Upper lobe of left lung (tissue), 6 donors: ENCODE results near the gene RGS7. TPM values are rescaled to one million over a fixed set of nuclear protein-coding genes. Genes with fewer than 3 reads are reported as not detected.

Source experiments
- ATAC-seq, 2 donors: fragments of 200-7000 bp; cut with Tn5 transposase; one replicate each; pipeline ENCODE4 v1.9.1; 2022; ENCODE audit warnings: mild to moderate bottlenecking in 2 of 2, moderate library complexity in 2 of 2; ENCODE audit not compliant: low FRiP score in 2 of 2
- DNase-seq, 2 donors: peaks; one replicate each; pipeline ENCODE4 v3.0.0-alpha.2; 2019 to 2020
- H3K27ac ChIP-seq, 4 donors: fragments of 200-600 bp; sonication (generic); one replicate each; pipeline ENCODE4 v1.5.1; 2016 to 2019
- H3K27me3 ChIP-seq, 4 donors: fragments of 200-600 bp; sonication (generic); one replicate each; pipeline ENCODE4 v1.5.1; 2017 to 2019
- H3K36me3 ChIP-seq, 4 donors: fragments of 200-600 bp; sonication (generic); one replicate each; pipeline ENCODE4 v1.5.1; 2016 to 2019
- H3K4me1 ChIP-seq, 4 donors: fragments of 200-600 bp; sonication (generic); one replicate each; pipeline ENCODE4 v1.5.1; 2018 to 2019
- H3K4me3 ChIP-seq, 4 donors: fragments of 200-600 bp; sonication (generic); one replicate each; pipeline ENCODE4 v1.5.1; 2017 to 2019; ENCODE audit warnings: mild to moderate bottlenecking in 2 of 4, moderate library complexity in 1 of 4
- H3K9me3 ChIP-seq, 4 donors: fragments of 200-600 bp; sonication (generic); one replicate each; pipeline ENCODE4 v1.5.1; 2018 to 2019
- CTCF ChIP-seq, 6 experiments: fragments of 450-650 bp in 4 of 6; fragments of 200-600 bp in 2 of 6; sonication (generic) in 2 of 6; IDR thresholded peaks; one replicate each; pipeline ENCODE4 v1.5.1; 2016 to 2019; ENCODE audit warnings: antibody characterized with exemption in 6 of 6
- EP300 ChIP-seq, 4 donors: sonication (generic); formaldehyde crosslinking; IDR thresholded peaks; one replicate each; pipeline ENCODE4 v1.5.1; 2017; ENCODE audit warnings: antibody characterized with exemption in 4 of 4, control low read depth in 2 of 4
- POLR2A ChIP-seq, 4 donors: fragments of 450-650 bp; IDR thresholded peaks; one replicate each; pipeline ENCODE4 v1.5.1; 2016 to 2017; ENCODE audit warnings: antibody characterized with exemption in 4 of 4, mild to moderate bottlenecking in 2 of 4
- POLR2AphosphoS5 ChIP-seq, 2 donors: sonication (generic); formaldehyde crosslinking; IDR thresholded peaks; one replicate each; pipeline ENCODE4 v1.5.1; 2017; ENCODE audit warnings: antibody characterized with exemption in 2 of 2
- WGBS, 2 donors: methylation state at CpG; one replicate each; pipeline ENCODE4 v1.1.5; 2017 to 2018; 5-methylcytosine and 5-hydroxymethylcytosine counted together
- total RNA-seq, 6 donors: library from RNA; depleted of rRNA in 4 of 6; stranded (reverse); fragments of >200 nt in 4 of 6; gene quantifications; one replicate each; pipeline versions ENCODE4 v1.1.0 to v1.2.1, GENCODE V29; 2016 to 2021
- donor health status: DM: no; HTN: no; CAD: no; lungs with moderate emphysema.
- donor health status: DM: no; HTN: yes; CAD: no; lungs with severe emphysema.

RGS7 gene
- total RNA-seq, 6 donors from 2014 or later, result 0.15 TPM; not detected in 5

- 76 to 86% methylated on average over 5 of the region's 5 CpGs for WGBS, 2 donors
- ATAC-seq, result no peak
- no peaks in the 10 kb centered on the region for H3K36me3 ChIP-seq
Measured at GRCh38 chr1:241275981-241276380, 81.0 kb downstream of the RGS7 start.

GRCh38 chr1:241275226-241275625, 81.8 kb downstream of the RGS7 start:
- no peaks in the 10 kb centered on the region for H3K36me3 ChIP-seq
- peaks cover 0 to 13% (median 4%) of the 10 kb centered on the region in 4 donors for H3K9me3 ChIP-seq
- H3K4me3 ChIP-seq, result no peak overlapping the region
- H3K27me3 ChIP-seq, result no peaks in the 10 kb centered on the region
- H3K4me1 ChIP-seq, result no peaks in the 10 kb centered on the region
- DNase-seq (no peak), ATAC-seq (no peak)
- no peak overlapping the region for H3K27ac ChIP-seq
- TF ChIP-seq CTCF (IDR thresholded peaks at IDR 0.05), result no peak
- no peak for TF ChIP-seq POLR2A (IDR thresholded peaks at IDR 0.05)
- no peak for TF ChIP-seq POLR2AphosphoS5 (IDR thresholded peaks at IDR 0.05)
- TF ChIP-seq EP300 (IDR thresholded peaks at IDR 0.05), result no peak
- WGBS, 2 donors, result 64 to 83% methylated on average over 5 of the region's 5 CpGs

More at GRCh38 chr1:241275981-241276380, 81.0 kb downstream of the RGS7 start:
- Histone ChIP-seq H3K27ac (no peak overlapping the region), H3K4me3 (no peak overlapping the region), H3K27me3 (no peaks in the 10 kb centered on the region), H3K4me1 (no peaks in the 10 kb centered on the region), H3K9me3 (peaks cover 0 to 13% (median 4%) of the 10 kb centered on the region in 4 donors)
- TF ChIP-seq POLR2AphosphoS5 (IDR thresholded peaks at IDR 0.05) (no peak), EP300 (IDR thresholded peaks at IDR 0.05) (no peak), POLR2A (IDR thresholded peaks at IDR 0.05) (no peak), CTCF (IDR thresholded peaks at IDR 0.05) (no peak)
- DNase-seq, result no peak

GRCh38 chr1:241274693-241275092, 82.3 kb downstream of the RGS7 start:
- H3K27me3 ChIP-seq, result no peaks in the 10 kb centered on the region
- H3K36me3 ChIP-seq, result no peaks in the 10 kb centered on the region
- DNase-seq, result no peak
- H3K4me3 ChIP-seq, result no peak overlapping the region
- no peak for TF ChIP-seq CTCF (IDR thresholded peaks at IDR 0.05)
- TF ChIP-seq POLR2A (IDR thresholded peaks at IDR 0.05), result no peak
- H3K4me1 ChIP-seq, result no peaks in the 10 kb centered on the region
- WGBS, 2 donors, result 79 to 81% methylated on average over 4 of the region's 4 CpGs
- H3K9me3 ChIP-seq, result peaks cover 0 to 13% (median 4%) of the 10 kb centered on the region in 4 donors
- ATAC-seq, result no peak
- no peak overlapping the region for H3K27ac ChIP-seq

GRCh38 chr1:241272828-241273227, 84.2 kb downstream of the RGS7 start:
- no peak for TF ChIP-seq POLR2A (IDR thresholded peaks at IDR 0.05)
- no peak for TF ChIP-seq POLR2AphosphoS5 (IDR thresholded peaks at IDR 0.05)
- no peak for TF ChIP-seq EP300 (IDR thresholded peaks at IDR 0.05)
- no peak for DNase-seq
- no peaks in the 10 kb centered on the region for H3K4me1 ChIP-seq
- H3K27ac ChIP-seq, result no peak overlapping the region
- H3K4me3 ChIP-seq, result no peak overlapping the region
- H3K36me3 ChIP-seq, result no peaks in the 10 kb centered on the region
- ATAC-seq, result no peak
- peaks cover 0 to 13% (median 4%) of the 10 kb centered on the region in 4 donors for H3K9me3 ChIP-seq
- no peaks in the 10 kb centered on the region for H3K27me3 ChIP-seq

GRCh38 chr1:241271427-241271826, 85.6 kb downstream of the RGS7 start:
- ATAC-seq (peak in 1 of 2 donors; percentile 31), DNase-seq (peak in 1 of 2 donors; percentile 28)
- TF ChIP-seq POLR2A (IDR thresholded peaks at IDR 0.05) (no peak), POLR2AphosphoS5 (IDR thresholded peaks at IDR 0.05) (no peak), CTCF (IDR thresholded peaks at IDR 0.05) (no peak), EP300 (IDR thresholded peaks at IDR 0.05) (no peak)
- 58 to 76% methylated on average over 1 of the region's 1 CpG for WGBS, 2 donors
- Histone ChIP-seq H3K36me3 (no peaks in the 10 kb centered on the region), H3K27me3 (no peaks in the 10 kb centered on the region), H3K27ac (no peak overlapping the region), H3K4me3 (no peak overlapping the region), H3K9me3 (peaks cover 0 to 13% (median 4%) of the 10 kb centered on the region in 4 donors), H3K4me1 (no peaks in the 10 kb centered on the region)
